Endothelial cell (in vitro differentiated cells): ENCODE data around the gene HBA1. TPM values are rescaled to one million over a fixed set of nuclear protein-coding genes. Genes with fewer than 3 reads are reported as not detected.
A peak's percentile ranks its signal among the peaks of the same experiment; 100 is the strongest.
"Not testable (repeated sequence)": the region's sequence is repeated elsewhere in the genome, so short reads cannot be mapped to it uniquely, and the experiment has no call there.

Experiments used
- DNase-seq: peaks from one replicate; pipeline ENCODE4 v3.0.0; 2021; ENCODE audit warnings: low spot score
- H3K27ac Mint-ChIP-seq: one replicate; pipeline ENCODE4 v1.8.0; 2021; ENCODE audit warnings: mixed read lengths, inconsistent platforms; ENCODE audit not compliant: unreplicated experiment
- H3K27me3 Mint-ChIP-seq: one replicate; pipeline ENCODE4 v1.8.0; 2021; ENCODE audit warnings: mild to moderate bottlenecking, moderate library complexity, mixed read lengths, inconsistent platforms; ENCODE audit not compliant: unreplicated experiment
- H3K36me3 Mint-ChIP-seq: one replicate; pipeline ENCODE4 v1.8.0; 2021; ENCODE audit warnings: mild to moderate bottlenecking, low read depth, mixed read lengths, inconsistent platforms; ENCODE audit not compliant: unreplicated experiment
- H3K4me1 Mint-ChIP-seq: one replicate; pipeline ENCODE4 v1.8.0; 2021; ENCODE audit warnings: mild to moderate bottlenecking, mixed read lengths, inconsistent platforms; ENCODE audit not compliant: unreplicated experiment
- H3K4me3 Mint-ChIP-seq: one replicate; pipeline ENCODE4 v1.8.0; 2021; ENCODE audit warnings: mild to moderate bottlenecking, mixed read lengths, inconsistent platforms; ENCODE audit not compliant: unreplicated experiment
- H3K9me3 Mint-ChIP-seq: one replicate; pipeline ENCODE4 v1.8.0; 2021; ENCODE audit warnings: mixed read lengths, inconsistent platforms; ENCODE audit not compliant: unreplicated experiment
- CTCF ChIP-seq: fragments of 200-600 bp; sonication (generic); IDR thresholded peaks from one replicate; pipeline ENCODE4 v1.5.0; 2021; ENCODE audit warnings: antibody characterized with exemption; ENCODE audit not compliant: unreplicated experiment
- long read RNA-seq: library from polyadenylated mRNA; unstranded; transcript quantifications from one replicate; pipeline ENCODE4 v2.0.0, GENCODE V29; 2020; ENCODE audit not compliant: unreplicated experiment
- total RNA-seq: library from RNA; stranded (reverse); fragmentation: NEBNext Ultra II Directional; extraction: Animal tissue kit (Norgen Biotek cat#: 25700); gene quantifications from one replicate; pipeline ENCODE4 v1.2.1, GENCODE V29; 2021; ENCODE audit not compliant: unreplicated experiment

Gene HBA1
- not detected for total RNA-seq
- long read RNA-seq = 0 reads

- not testable (repeated sequence) for H3K4me3 Mint-ChIP-seq, H3K4me1 Mint-ChIP-seq, H3K36me3 Mint-ChIP-seq, H3K27ac Mint-ChIP-seq, DNase-seq, H3K9me3 Mint-ChIP-seq
- peaks cover 20% of the 10 kb centered on the region for H3K27me3 Mint-ChIP-seq
Observed at GRCh38 chr16:176477-177382, at the start of gene HBA1. Gene HBA1, plus strand, starts transcription at chr16:176680. Its CDS starts 37 bp downstream, at chr16:176717.

DNA sequence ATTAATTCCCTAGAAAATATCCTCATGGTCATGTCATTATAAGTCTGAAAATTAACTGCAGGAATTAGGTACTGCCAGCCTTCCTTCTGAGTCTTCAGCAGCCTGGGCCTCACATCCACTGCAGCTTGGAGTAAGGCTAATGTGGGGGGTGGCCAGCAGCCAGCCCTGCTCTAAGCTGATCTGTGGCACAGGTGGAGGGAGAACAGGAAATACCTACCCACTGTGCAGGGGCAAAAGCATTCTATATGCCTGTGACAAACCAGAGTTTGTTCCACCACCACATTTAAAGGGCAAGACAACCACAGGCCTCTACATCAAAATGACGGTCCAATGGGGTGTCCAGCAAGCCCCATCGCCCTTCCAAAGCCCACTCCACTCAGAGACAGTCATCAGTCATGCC, 47.4 kb upstream of the HBA1 start:
- H3K27ac Mint-ChIP-seq = no peak overlapping the region
- no peaks in the 10 kb centered on the region for H3K9me3 Mint-ChIP-seq
- H3K4me3 Mint-ChIP-seq = no peak overlapping the region
- no peak for DNase-seq
- no peaks in the 10 kb centered on the region for H3K36me3 Mint-ChIP-seq
- H3K4me1 Mint-ChIP-seq = peaks cover 2% of the 10 kb centered on the region
- TF ChIP-seq CTCF = no peak
- no peaks in the 10 kb centered on the region for H3K27me3 Mint-ChIP-seq

GRCh38 chr16:130533-131173, 45.8 kb upstream of the HBA1 start:
- no peak for TF ChIP-seq CTCF
- Mint-ChIP-seq H3K27me3 (no peaks in the 10 kb centered on the region), H3K36me3 (no peaks in the 10 kb centered on the region), H3K4me1 (peaks cover 2% of the 10 kb centered on the region), H3K4me3 (peak overlapping the region; percentile 79), H3K27ac (no peak overlapping the region), H3K9me3 (no peaks in the 10 kb centered on the region)
- DNase-seq = no peak

DNA sequence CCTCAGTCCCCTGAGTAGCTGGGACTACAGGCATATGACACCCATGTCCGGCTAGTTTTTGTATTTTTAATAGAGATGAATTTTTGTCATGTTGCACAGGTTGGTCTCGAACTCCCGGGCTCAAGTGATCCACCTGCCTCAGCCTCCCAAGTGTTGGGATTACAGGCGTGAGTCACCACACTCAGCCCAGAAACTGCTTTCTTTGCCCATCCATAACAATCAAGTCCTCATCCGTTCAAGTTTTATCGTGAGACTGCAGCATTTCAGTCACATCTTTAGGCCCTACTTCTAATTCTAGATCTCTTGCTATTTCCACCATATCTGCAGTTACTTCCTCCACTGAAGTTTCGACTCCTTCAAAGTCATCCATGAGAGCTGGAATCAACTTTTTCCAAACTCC, 44.4 kb upstream of the HBA1 start:
- H3K9me3 Mint-ChIP-seq = no peaks in the 10 kb centered on the region
- no peak overlapping the region for H3K4me3 Mint-ChIP-seq
- no peaks in the 10 kb centered on the region for H3K36me3 Mint-ChIP-seq
- H3K27me3 Mint-ChIP-seq = no peaks in the 10 kb centered on the region
- TF ChIP-seq CTCF = no peak
- no peak overlapping the region for H3K27ac Mint-ChIP-seq
- no peak for DNase-seq
- peaks cover 4% of the 10 kb centered on the region for H3K4me1 Mint-ChIP-seq

DNA sequence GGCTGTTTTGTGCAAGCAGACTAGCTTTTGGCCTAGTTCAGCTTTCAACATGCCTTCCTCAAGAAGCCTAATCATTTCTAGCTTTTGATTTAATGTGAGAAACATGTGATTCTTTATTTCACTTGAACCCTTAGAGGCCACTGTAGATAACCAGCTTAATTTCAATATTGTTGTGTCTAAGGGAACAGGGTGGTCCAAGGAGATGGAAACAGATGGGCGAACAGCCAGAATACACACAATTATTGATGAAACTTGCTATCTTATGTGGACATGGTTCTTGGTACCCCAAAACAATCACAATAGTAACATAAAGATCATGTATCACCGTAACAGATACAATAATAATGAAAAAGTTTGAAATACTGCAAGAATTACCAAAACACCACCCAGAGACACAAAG, 42.8 kb upstream of the HBA1 start:
- Mint-ChIP-seq H3K9me3 (no peaks in the 10 kb centered on the region), H3K4me1 (peaks cover 4% of the 10 kb centered on the region), H3K4me3 (no peak overlapping the region), H3K27me3 (no peaks in the 10 kb centered on the region), H3K36me3 (no peaks in the 10 kb centered on the region), H3K27ac (no peak overlapping the region)
- DNase-seq = no peak
- TF ChIP-seq CTCF = no peak
